ENCODE data around the gene THADA.

DNA sequence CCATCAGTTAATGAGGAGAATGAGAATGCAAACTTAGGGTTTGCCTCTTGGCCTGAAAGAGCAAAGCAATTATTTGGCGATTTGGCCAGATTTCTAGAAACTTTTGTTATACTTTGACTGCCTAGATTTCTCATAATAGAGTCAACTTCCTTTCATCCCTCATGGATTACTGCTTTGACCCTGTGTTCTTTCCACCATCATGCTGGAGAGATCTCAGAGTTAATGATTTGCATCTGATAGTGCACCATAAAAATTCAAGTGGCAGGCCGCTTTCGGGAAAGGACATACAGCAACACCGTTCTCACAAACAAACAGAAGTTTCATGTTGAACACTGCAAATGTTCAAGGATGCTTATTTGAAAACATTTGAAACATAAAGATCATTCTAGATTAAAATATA lies 225.7 kb downstream of the THADA start:
- TF ChIP-seq YY1 (IDR thresholded peaks at IDR 0.05; ENCODE audit: insufficient read depth, insufficient read length) (no peak), ZNF274 (IDR thresholded peaks at IDR 0.05; ENCODE audit: low read depth, low read length) (no peak)

Measured in NT2/D1 (cell line).